Dendritic cell treated with granulocyte-macrophage colony-stimulating factor and Interleukin-4, amounts not matched to agents 40 ng/mL and 50 ng/mL, for 4 days (primary cell): ENCODE data around the gene RERG.

Source experiments
- H3K27ac Mint-ChIP-seq: one replicate; pipeline ENCODE4 v1.8.0; 2022; ENCODE audit warnings: mild to moderate bottlenecking, mixed read lengths
- H3K27me3 Mint-ChIP-seq: one replicate; pipeline ENCODE4 v1.8.0; 2022; ENCODE audit warnings: mild to moderate bottlenecking, mixed read lengths
- H3K36me3 Mint-ChIP-seq: one replicate; pipeline ENCODE4 v1.8.0; 2022; ENCODE audit warnings: low read depth, mixed read lengths
- H3K4me1 Mint-ChIP-seq: one replicate; pipeline ENCODE4 v1.8.0; 2022; ENCODE audit warnings: low read depth, mixed read lengths
- H3K4me3 Mint-ChIP-seq: one replicate; pipeline ENCODE4 v1.8.0; 2022; ENCODE audit warnings: mild to moderate bottlenecking, moderate library complexity, mixed read lengths
- H3K9me3 Mint-ChIP-seq: one replicate; pipeline ENCODE4 v1.8.0; 2022; ENCODE audit warnings: mixed read lengths
- intact Hi-C: fragments of 100-400 bp; cut with micrococcal nuclease; formaldehyde crosslinking; loops from one replicate; pipeline ENCODE4 v1.15.0; 2022

The RERG gene

GRCh38 chr12:15220915-15221885 lies at the start of gene RERG:
RERG (minus strand) TSS chr12:15221417; CDS start chr12:15217489, 3,928 bp downstream.
- intact Hi-C loops, result loop anchor here (5.0 to 10.0 kb wide), 2 partner anchors 376 to 499 kb away; partner anchors contain the start of gene ART4
- H3K4me1 Mint-ChIP-seq, result peaks cover 8% of the 10 kb centered on the region
- peaks cover 26% of the 10 kb centered on the region for H3K27me3 Mint-ChIP-seq
- no peaks in the 10 kb centered on the region for H3K36me3 Mint-ChIP-seq
- no peaks in the 10 kb centered on the region for H3K9me3 Mint-ChIP-seq
- peak within 1 kb of the TSS; percentile 65 for H3K4me3 Mint-ChIP-seq
- H3K27ac Mint-ChIP-seq, result no peak within 1 kb of the TSS

GRCh38 chr12:15270591-15270990 lies 49.4 kb upstream of the RERG start:
- intact Hi-C loops, result no loop called here
- Mint-ChIP-seq H3K4me3 (no peak overlapping the region), H3K27ac (no peak overlapping the region), H3K4me1 (no peaks in the 10 kb centered on the region), H3K36me3 (no peaks in the 10 kb centered on the region), H3K27me3 (peaks cover 4% of the 10 kb centered on the region), H3K9me3 (no peaks in the 10 kb centered on the region)

GRCh38 chr12:15268927-15269552 lies 47.8 kb upstream of the RERG start:
- Mint-ChIP-seq H3K36me3 (no peaks in the 10 kb centered on the region), H3K4me3 (no peak overlapping the region), H3K4me1 (no peaks in the 10 kb centered on the region), H3K9me3 (no peaks in the 10 kb centered on the region), H3K27me3 (peaks cover 4% of the 10 kb centered on the region), H3K27ac (no peak overlapping the region)
- intact Hi-C loops, result loop anchor here (1.0 to 5.0 kb wide), 3 partner anchors 42 to 546 kb away; no protein-coding TSS in a partner anchor

GRCh38 chr12:15268309-15268708 lies 47.1 kb upstream of the RERG start:
- no peaks in the 10 kb centered on the region for H3K9me3 Mint-ChIP-seq
- intact Hi-C loops, result loop anchor here (2.0 to 5.0 kb wide), 2 partner anchors 421 to 546 kb away; no protein-coding TSS in a partner anchor
- no peaks in the 10 kb centered on the region for H3K4me1 Mint-ChIP-seq
- H3K4me3 Mint-ChIP-seq, result no peak overlapping the region
- peaks cover 7% of the 10 kb centered on the region for H3K27me3 Mint-ChIP-seq
- H3K36me3 Mint-ChIP-seq, result no peaks in the 10 kb centered on the region
- H3K27ac Mint-ChIP-seq, result no peak overlapping the region

GRCh38 chr12:15265875-15266274 lies 44.7 kb upstream of the RERG start:
- no peaks in the 10 kb centered on the region for H3K9me3 Mint-ChIP-seq
- peaks cover 5% of the 10 kb centered on the region for H3K27me3 Mint-ChIP-seq
- intact Hi-C loops, result loop anchor here (5.0 kb wide), 1 partner anchor 419 kb away; no protein-coding TSS in a partner anchor
- H3K36me3 Mint-ChIP-seq, result no peaks in the 10 kb centered on the region
- no peak overlapping the region for H3K27ac Mint-ChIP-seq
- no peaks in the 10 kb centered on the region for H3K4me1 Mint-ChIP-seq
- H3K4me3 Mint-ChIP-seq, result no peak overlapping the region

- H3K27me3 Mint-ChIP-seq, result peaks cover 9% of the 10 kb centered on the region
- H3K36me3 Mint-ChIP-seq, result no peaks in the 10 kb centered on the region
- H3K9me3 Mint-ChIP-seq, result peaks cover 11% of the 10 kb centered on the region
- H3K27ac Mint-ChIP-seq, result no peak overlapping the region
- H3K4me3 Mint-ChIP-seq, result no peak overlapping the region
- intact Hi-C loops, result no loop called here
- H3K4me1 Mint-ChIP-seq, result no peaks in the 10 kb centered on the region
Observed at GRCh38 chr12:15256761-15257160, 35.5 kb upstream of the RERG start.

GRCh38 chr12:15253990-15254389 lies 32.8 kb upstream of the RERG start:
- intact Hi-C loops, result no loop called here

GRCh38 chr12:15244926-15245325 lies 23.7 kb upstream of the RERG start:
- Mint-ChIP-seq H3K9me3 (peaks cover 17% of the 10 kb centered on the region), H3K36me3 (no peaks in the 10 kb centered on the region), H3K27me3 (peaks cover 6% of the 10 kb centered on the region), H3K27ac (no peak overlapping the region), H3K4me3 (no peak overlapping the region), H3K4me1 (no peaks in the 10 kb centered on the region)
- intact Hi-C loops, result no loop called here

More at GRCh38 chr12:15253990-15254389, 32.8 kb upstream of the RERG start:
- Mint-ChIP-seq H3K4me1 (no peaks in the 10 kb centered on the region), H3K27me3 (peaks cover 14% of the 10 kb centered on the region), H3K9me3 (peaks cover 10% of the 10 kb centered on the region), H3K4me3 (no peak overlapping the region), H3K36me3 (no peaks in the 10 kb centered on the region), H3K27ac (no peak overlapping the region)

- intact Hi-C loops, result no loop called here
- peaks cover 5% of the 10 kb centered on the region for H3K27me3 Mint-ChIP-seq
- H3K9me3 Mint-ChIP-seq, result peaks cover 17% of the 10 kb centered on the region
- H3K4me1 Mint-ChIP-seq, result no peaks in the 10 kb centered on the region
- H3K27ac Mint-ChIP-seq, result no peak overlapping the region
- H3K4me3 Mint-ChIP-seq, result no peak overlapping the region
- no peaks in the 10 kb centered on the region for H3K36me3 Mint-ChIP-seq
Observed at GRCh38 chr12:15244341-15244740, 23.1 kb upstream of the RERG start.

- intact Hi-C loops, result no loop called here
- Mint-ChIP-seq H3K4me3 (no peak overlapping the region), H3K27me3 (peaks cover 7% of the 10 kb centered on the region), H3K4me1 (no peaks in the 10 kb centered on the region), H3K36me3 (no peaks in the 10 kb centered on the region), H3K27ac (no peak overlapping the region), H3K9me3 (peaks cover 15% of the 10 kb centered on the region)
Observed at GRCh38 chr12:15243102-15243501, 21.9 kb upstream of the RERG start.

- Mint-ChIP-seq H3K36me3 (no peaks in the 10 kb centered on the region), H3K4me3 (no peak overlapping the region), H3K9me3 (no peaks in the 10 kb centered on the region), H3K27ac (no peak overlapping the region), H3K4me1 (no peaks in the 10 kb centered on the region), H3K27me3 (peaks cover 11% of the 10 kb centered on the region)
- intact Hi-C loops, result no loop called here
Observed at GRCh38 chr12:15240898-15241297, 19.7 kb upstream of the RERG start.

- intact Hi-C loops, result no loop called here
- H3K4me3 Mint-ChIP-seq, result no peak overlapping the region
- no peaks in the 10 kb centered on the region for H3K4me1 Mint-ChIP-seq
- H3K27ac Mint-ChIP-seq, result no peak overlapping the region
- H3K9me3 Mint-ChIP-seq, result no peaks in the 10 kb centered on the region
- H3K27me3 Mint-ChIP-seq, result peaks cover 23% of the 10 kb centered on the region
- H3K36me3 Mint-ChIP-seq, result no peaks in the 10 kb centered on the region
Observed at GRCh38 chr12:15234508-15234907, 13.3 kb upstream of the RERG start.

- Mint-ChIP-seq H3K4me1 (no peaks in the 10 kb centered on the region), H3K27ac (no peak overlapping the region), H3K4me3 (no peak overlapping the region)
Observed at GRCh38 chr12:15234011-15234410, 12.8 kb upstream of the RERG start.

GRCh38 chr12:15232959-15233358 lies 11.7 kb upstream of the RERG start:
- Mint-ChIP-seq H3K27me3 (peaks cover 26% of the 10 kb centered on the region), H3K36me3 (no peaks in the 10 kb centered on the region), H3K27ac (no peak overlapping the region), H3K9me3 (no peaks in the 10 kb centered on the region), H3K4me3 (no peak overlapping the region), H3K4me1 (no peaks in the 10 kb centered on the region)
- intact Hi-C loops, result no loop called here

More at GRCh38 chr12:15234011-15234410, 12.8 kb upstream of the RERG start:
- H3K36me3 Mint-ChIP-seq, result no peaks in the 10 kb centered on the region
- H3K9me3 Mint-ChIP-seq, result no peaks in the 10 kb centered on the region
- intact Hi-C loops, result no loop called here
- H3K27me3 Mint-ChIP-seq, result peaks cover 23% of the 10 kb centered on the region
